SKM-1 (cell line): ENCODE data around the gene PTH2R.

Source experiments
- DNase-seq: peaks from one replicate; lab custom pipeline; 2025; ENCODE audit not compliant: unreplicated experiment; lab: John Stamatoyannopoulos, UW

Gene PTH2R

DNA sequence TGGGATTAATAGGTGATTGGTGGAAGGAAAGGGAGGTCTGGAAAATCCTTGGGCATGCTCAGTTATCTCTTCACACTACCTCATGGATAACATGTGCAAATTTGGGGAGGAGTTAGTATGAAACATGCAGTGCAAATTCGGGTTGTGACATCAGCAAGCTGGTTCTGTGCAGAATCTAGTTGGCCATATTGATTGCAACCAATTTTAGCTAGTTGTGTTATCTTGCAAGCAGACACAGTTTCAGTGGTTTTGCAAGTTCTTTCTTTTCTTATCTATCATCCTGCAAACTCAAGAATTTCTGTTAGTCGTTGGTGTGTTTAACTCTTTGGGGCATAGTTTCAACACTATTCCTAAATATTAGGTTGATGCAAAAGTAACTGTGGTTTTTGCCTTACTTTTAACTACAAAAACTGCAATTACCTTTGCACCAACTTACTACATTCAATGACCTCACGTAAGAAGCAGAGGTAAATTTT lies 135.4 kb downstream of the PTH2R start:
- no peak for DNase-seq

DNA sequence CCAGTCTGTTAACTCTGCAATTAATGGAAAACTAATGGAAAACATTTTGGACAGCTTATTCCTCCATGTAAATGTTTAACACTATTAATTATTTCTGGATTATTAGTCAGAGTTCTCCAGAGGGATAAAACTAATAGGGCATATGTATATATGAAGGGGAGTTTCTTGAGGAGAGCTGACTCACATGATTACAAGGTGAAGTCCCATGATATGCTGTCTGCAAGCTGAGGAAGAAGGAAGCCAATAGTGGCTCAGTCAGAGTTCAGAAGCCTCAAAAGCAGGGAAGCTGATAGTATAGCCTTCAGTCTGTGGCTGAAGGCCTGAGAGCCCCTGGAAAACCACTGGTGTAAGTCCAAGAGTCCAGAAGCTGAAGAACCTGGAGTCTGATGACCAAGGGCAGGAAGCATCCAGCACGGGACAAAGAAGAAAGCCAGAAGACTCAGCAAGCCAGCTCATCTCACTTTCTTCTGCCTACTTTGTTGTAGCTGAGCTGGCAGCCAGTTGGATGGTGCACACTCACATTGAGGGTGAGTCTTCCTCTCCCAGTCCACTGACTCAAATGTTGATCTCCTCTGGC lies 136.0 kb downstream of the PTH2R start:
- DNase-seq = no peak
